Activated CD4-positive, alpha-beta T cell treated with anti-CD3 and anti-CD28 coated beads, Interleukin-10, Interleukin-2, amounts not matched to agents 100 ng/mL and 50 ng/mL, durations not matched to agents 16 hours and 8 hours (primary cell): ENCODE measurements around the gene FBN3.
"Not testable (repeated sequence)": the region's sequence is repeated elsewhere in the genome, so short reads cannot be mapped to it uniquely, and the experiment has no call there.

ENCODE experiments used
- DNase-seq: peaks from one replicate; pipeline ENCODE4 v3.0.0-alpha.2; 2020

FBN3 gene

GRCh38 chr19:8115805-8116396, 33.5 kb downstream of the FBN3 start:
- no peak for DNase-seq

DNA sequence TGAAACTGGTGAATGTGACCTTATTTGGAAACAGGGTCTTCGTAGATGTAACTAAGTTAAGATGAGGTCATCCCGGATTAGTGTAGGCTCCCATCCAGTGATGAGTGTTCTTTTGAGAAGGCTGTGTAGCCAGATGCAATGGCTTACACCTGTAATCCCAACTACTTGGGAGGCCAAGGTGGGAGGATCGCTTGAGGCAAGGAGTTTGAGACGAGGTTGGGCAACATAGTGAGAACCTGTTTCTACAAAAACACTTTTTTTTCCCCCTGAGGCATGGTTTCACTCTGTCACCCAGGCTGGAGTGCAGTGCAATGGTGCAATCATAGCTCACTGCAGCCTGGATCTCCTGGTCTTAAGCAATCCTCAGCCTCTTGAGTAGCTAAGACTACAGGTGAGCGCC, 36.4 kb downstream of the FBN3 start:
- DNase-seq = no peak

DNA sequence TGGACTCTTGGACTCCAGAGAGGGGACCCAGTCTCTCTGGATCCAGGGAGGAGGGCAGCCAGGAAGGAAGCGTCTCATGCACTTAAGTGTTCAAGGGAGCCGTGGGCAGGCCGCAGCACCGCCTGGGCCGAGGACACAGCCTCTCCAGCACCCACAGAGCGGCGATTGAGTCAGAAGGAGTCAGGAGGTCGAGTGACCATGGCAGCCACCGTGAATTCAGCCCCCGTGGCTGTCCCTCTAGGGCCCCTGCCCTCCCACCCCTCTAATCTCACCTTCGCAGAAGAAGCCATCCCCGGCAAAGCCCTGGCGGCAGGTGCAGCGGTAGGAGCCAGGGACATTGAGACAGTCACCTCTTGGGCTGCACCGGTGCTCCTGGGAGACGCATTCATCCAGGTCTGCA, 38.0 kb downstream of the FBN3 start:
- DNase-seq = no peak

DNA sequence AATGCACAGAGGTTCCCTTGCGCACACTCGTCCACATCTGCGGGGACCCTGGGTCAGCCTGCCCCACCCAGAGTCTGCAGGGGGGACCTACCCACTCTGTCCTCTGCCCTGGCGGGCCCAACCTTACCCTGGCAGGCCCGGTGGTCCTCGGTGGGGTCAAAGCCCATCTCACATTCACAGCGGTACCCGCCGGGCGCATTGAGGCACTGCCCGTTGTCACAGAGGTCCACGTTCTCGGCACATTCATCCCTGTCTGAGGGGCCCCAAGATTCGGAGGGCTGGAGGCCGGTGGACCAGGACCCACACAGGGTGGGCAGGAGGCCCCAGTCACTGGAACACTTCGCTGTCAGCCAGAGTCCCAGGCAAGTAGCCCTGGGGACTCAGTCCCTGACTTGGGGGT, 38.5 kb downstream of the FBN3 start:
- no peak for DNase-seq

- DNase-seq = no peak
Observed at GRCh38 chr19:8109890-8110662, 39.3 kb downstream of the FBN3 start.

DNA sequence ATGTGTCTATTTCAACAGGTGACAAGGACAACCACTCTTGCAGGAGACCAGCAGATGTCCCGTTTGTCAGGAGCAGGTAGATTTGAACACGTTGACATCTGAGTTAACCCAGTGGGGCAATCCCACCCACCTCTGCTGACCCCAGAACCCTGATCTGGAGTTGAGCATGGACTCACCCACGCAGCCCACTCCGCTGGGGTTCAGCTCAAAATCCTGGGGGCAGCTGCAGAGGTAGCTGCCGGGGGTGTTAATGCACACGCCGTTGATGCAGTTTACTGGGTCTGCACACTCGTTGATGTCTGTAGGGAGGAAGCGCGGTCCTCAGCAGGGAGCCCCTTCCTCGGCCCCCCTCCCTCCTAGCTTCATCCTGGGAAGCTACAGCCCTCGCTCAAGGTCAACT, 39.9 kb downstream of the FBN3 start:
- no peak for DNase-seq

GRCh38 chr19:8108560-8109445, 40.6 kb downstream of the FBN3 start:
- DNase-seq = no peak

DNA sequence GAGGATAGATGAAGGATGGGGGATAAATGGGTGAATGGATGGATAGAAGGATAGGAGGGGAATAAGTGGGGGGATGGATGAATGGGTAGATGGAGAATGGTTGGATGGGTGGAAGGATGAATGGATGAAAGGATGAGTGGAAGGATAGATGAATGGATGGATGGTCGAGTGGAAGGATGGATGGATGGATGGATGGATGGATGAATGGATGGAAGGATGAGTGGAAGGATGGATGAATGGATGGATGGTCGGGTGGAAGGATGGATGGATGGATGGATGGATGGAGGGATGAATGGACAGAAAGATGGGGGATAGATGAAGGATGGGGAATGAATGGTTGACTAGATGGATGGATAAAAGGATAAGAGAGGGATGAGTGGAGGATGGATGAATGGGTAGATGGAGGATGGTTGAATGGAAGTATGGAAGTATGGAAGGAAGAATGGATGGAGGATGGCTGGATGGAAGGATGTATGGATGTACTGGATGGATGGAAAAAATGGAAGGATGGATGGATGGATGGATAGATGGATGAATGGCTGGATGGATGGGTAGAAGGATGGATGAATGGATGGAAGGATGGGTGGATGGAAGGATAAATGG, 42.0 kb downstream of the FBN3 start:
- no peak for DNase-seq

DNA sequence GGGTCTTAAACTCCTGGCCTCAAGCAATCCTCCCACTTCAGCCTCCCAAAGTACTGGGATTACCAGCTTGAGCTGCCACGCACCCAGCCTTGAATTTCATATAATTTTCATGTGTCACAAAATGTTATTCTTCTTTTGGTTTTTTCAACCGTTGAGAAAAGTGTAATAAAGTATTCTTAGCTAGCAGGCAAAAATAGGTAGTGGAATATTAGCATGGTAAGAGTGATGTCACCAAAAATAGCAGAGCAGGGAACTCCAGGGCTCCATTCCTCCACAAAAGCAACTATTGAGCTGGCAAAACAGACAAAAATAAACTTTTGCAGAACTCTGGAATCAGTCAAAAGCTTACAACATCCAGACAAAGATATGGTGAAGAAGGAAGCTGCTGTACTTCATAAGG, 43.9 kb downstream of the FBN3 start:
- DNase-seq = no peak

- not testable (repeated sequence) for DNase-seq
Observed at GRCh38 chr19:8101910-8102309, 47.5 kb downstream of the FBN3 start.

- no peak for DNase-seq
Observed at GRCh38 chr19:8101311-8101710, 48.1 kb downstream of the FBN3 start.

GRCh38 chr19:8097681-8098567, 51.5 kb downstream of the FBN3 start:
- no peak for DNase-seq

- no peak for DNase-seq
Observed at GRCh38 chr19:8097198-8097597, 52.2 kb downstream of the FBN3 start.

DNA sequence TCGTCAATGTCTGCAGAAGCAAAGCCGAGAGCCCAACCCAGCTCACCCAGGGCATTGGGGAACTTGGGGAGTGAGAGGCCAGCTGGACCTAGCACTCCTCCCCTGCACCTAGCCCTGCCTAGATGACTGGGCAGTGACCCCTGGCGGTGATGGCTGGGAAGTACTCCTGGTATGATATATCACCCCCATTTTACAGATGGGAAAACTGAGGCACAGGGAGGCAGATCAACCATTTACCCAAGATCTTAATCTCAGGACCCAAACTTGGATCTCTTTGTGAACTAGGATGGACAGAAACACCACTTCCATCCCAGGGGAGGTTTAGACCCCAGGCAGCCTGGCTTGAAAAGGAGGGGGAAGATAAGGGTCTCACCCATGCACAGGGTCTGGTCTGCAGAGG, 53.3 kb downstream of the FBN3 start:
- DNase-seq = no peak

- DNase-seq = no peak
Observed at GRCh38 chr19:8095354-8095886, 54.0 kb downstream of the FBN3 start.

GRCh38 chr19:8094336-8094735, 55.1 kb downstream of the FBN3 start:
- DNase-seq = no peak

DNA sequence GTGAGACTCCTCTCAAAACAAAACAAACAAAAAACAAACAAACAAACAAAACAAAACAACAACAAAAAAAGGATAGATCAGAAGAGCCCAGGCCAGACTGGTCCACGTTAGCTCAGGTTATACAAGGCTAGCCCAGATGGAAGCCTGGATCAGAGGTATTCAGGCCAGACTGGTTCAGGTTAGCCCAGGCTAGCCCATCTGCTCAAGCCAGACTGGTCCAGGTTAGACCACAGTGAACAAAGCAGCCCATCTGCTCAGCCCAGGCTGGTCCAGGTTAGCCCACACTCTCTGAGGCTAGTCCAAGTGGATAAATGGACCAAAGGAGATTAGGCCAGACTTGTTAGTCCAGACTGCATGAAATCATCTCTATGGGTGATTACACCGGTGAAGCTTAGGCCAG, 55.7 kb downstream of the FBN3 start:
- DNase-seq = no peak

- DNase-seq = no peak
Observed at GRCh38 chr19:8090950-8091349, 58.4 kb downstream of the FBN3 start.

DNA sequence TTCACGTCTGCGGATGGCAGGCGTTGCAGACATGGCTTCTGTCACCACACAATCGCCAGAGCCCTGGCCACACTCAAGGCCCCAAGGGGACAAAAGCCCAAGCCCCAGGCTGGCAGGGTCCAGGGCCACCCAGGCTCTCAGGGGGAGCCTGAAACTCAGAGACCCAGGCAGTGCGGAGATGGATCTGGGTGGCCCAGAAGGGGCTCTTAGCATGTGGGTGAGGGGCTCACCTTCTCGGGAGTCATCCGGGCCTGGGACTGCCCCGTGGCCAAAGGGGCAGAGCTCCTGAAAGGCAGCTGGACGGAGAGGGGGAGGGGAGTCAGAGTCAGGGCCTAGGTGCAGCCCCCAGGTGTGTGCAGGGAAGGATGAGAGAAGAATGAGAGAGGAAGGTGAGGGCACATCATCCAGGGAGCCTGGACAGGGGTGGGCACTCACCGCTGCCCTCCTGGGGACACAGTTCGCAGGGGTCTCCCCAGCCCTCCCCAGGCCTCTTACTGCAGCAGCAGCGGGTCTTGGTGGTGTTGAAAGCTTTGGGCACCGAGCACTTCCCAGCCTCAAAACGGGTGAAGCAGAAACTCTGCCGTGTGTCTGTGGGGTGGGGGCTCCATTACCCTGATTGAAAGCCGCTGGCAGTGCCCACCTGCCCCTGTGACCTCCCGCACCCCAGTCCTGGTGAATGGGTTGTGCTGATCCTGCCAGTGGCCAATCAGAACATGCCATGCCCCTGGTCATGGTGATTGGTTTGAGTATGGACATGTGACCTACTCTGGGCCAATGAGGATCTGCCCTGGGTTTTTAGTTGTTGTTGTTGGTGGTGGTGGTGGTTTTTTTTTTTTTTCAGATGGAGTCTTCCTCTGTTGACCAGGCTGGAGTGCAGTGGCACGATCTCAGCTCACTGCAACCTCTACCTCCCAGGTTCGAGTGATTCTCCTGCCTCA, 59.5 kb downstream of the FBN3 start:
- DNase-seq = no peak

DNA sequence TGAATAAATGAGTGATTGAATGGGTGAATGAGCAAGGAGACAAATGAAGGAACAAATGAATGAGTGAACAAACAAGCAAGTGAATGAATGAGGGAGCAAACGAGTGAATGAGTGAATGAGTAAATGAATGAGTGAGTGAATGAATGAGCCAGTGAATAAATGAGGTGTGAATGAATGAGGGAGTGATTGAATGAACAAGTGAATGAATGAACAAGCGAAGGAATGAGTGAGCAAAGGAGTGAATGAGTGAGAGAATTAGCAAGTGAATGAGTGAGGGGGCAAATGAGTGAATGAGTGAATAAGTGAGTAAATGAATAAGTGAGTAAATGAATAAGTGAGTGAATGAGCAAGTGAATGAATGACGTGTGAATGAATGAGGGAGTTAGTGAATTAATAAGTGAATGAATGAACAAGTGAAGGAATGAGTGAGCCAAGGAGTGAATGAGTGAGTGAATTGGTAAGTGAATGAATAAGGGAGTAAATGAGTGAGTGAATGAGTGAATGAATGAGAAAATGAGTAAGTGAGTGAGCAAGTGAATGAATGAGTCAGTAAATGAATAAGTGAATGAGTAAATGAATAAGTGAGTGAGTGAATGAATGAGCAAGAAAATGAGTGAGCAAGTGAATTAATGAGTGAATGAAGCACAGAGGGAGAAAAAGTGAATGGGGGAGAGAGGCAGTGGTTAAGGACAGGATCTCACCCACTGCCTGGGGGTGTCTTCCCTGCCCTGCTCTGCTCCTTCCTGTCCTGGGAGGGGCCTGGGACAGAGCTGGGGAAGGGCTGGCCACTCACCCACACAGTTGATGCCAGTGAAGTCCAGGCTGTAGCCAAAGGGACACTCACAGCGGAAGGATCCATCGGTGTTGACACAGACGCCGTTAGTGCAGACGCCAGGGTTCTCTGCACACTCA, 60.4 kb downstream of the FBN3 start:
- DNase-seq = no peak
